ENCODE data around the gene PI4KA. TPM values are rescaled to one million over a fixed set of nuclear protein-coding genes. Genes with fewer than 3 reads are reported as not detected.
"Not testable (repeated sequence)": the region's sequence is repeated elsewhere in the genome, so short reads cannot be mapped to it uniquely, and the experiment has no call there.

The PI4KA gene
- total RNA-seq, 4 donors from 2014 or later = 62.1 to 97.2 (median 86.9) TPM

DNA sequence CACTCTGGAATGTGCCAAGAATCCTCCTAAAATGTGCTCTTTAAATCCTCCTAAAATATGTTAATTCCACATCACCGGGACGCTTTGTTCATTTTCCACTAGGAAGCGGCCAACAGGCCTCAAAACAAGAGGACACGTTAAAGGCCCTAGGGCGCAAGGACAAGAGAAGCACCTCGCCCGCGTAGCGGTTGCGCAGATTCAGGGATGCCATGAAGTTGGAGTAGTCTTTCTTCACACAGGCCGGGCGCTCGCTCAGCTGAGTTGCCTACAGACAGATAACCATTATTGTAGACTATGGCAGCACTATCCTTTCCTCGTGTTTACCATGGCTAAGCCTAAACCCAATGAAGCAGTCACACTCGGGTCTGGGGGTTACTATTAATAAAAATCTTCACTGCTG is 114.2 kb downstream of the PI4KA start:
- TF ChIP-seq, protein P1, sequence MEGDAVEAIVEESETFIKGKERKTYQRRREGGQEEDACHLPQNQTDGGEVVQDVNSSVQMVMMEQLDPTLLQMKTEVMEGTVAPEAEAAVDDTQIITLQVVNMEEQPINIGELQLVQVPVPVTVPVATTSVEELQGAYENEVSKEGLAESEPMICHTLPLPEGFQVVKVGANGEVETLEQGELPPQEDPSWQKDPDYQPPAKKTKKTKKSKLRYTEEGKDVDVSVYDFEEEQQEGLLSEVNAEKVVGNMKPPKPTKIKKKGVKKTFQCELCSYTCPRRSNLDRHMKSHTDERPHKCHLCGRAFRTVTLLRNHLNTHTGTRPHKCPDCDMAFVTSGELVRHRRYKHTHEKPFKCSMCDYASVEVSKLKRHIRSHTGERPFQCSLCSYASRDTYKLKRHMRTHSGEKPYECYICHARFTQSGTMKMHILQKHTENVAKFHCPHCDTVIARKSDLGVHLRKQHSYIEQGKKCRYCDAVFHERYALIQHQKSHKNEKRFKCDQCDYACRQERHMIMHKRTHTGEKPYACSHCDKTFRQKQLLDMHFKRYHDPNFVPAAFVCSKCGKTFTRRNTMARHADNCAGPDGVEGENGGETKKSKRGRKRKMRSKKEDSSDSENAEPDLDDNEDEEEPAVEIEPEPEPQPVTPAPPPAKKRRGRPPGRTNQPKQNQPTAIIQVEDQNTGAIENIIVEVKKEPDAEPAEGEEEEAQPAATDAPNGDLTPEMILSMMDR (IDR thresholded peaks at IDR 0.05) = no peak
- ATAC-seq (ENCODE audit: low FRiP score) (no peak), DNase-seq (ENCODE audit: low spot score) (no peak)

DNA sequence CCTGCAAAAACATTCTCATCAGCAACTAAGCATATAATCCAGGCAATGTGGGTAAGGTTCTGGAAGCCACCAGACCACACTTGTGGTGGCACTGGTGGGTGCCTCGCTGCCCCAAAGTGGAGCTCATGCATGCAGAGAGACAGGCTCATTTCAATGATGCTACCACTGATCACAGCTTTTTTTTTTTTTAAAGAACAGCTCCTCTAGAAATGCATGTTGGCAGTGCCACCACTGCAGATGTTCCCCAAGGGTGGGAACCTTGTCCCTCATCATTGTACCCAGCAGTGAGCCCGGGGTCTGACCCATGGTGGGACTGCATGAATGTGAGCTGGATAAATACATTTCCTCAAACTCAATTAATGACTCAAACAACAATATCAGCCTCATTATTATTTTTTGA is 115.8 kb downstream of the PI4KA start:
- no peak for ATAC-seq (ENCODE audit: low FRiP score)
- TF ChIP-seq, protein P1 (IDR thresholded peaks at IDR 0.05) = no peak
- no peak for DNase-seq (ENCODE audit: low spot score)

DNA sequence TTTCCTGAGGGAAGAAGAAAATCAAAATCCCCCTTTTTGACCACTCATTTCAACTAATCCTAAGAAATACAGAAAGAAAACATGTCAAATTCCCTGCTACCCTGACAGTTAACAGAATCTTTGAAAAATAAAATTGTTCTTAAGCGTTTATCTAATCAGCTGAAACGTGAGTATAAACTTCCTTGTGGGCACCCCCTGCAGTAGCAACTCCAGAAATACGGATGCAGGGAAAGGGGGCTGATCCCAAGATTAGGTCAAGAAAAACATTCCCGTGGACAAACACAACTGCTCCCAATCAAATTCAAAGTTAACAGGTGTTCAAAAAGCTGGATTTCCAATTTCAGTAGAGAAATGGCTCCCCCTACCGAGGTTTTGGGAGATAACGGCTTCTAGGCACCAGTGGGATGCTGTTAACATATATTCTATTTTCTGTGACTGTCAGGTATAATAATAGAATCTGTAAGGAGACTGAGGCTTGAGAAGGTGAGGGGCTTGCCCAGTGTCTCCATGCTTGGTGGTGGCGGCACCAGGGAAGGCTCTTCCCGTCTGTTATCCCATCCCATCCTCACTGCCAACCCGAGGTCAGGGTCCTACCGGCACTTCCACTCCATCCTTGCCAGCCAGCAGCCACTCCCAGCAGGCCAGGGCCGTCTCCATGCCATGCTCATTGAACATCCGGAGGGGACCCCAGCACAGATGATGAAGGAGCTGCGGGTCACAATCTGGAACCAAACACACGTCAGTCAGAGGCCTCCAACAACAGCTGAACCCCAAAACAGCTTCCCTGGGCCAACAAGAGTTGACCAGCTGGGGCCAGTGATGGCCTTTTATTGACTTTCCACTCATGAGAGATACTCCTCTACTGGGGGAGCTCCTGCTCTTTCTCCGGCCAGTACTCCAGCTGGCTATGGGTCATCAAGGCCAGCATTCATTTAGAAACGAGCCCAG is 116.7 kb downstream of the PI4KA start:
- TF ChIP-seq, protein P1 (IDR thresholded peaks at IDR 0.05) = peak in 1 of 3 donors; percentile 38
- no peak for DNase-seq (ENCODE audit: low spot score)
- peak; percentile 23 for ATAC-seq (ENCODE audit: low FRiP score)

DNA sequence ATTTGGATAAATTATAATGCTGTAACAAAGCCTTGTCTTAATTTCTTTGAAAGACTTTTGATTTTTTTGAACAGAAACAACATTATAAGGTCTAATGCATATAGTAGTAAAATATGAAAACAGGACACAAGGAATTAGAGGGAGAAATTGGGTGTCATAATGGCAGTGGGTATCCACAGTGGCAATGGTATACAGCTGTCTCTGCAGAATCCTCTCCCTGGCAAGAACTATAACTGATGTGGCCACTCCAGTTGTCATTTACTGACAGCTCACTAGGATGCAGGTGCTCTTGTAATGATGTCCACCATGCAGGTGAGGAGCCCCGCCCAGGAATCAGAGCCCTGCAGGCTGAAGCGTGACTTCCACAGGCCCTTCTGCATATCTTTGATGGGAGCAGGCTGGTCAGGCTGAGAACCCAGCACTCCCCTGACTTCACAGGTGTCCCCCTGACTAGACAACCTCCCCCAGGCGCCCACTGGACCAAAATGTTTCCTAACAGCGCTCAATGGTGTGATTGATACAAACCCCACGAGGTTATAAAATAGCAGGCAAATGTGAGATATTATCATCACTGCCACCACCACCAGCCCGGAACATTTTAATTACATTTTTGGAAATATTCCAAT is 117.5 kb downstream of the PI4KA start:
- DNase-seq (ENCODE audit: low spot score) (no peak), ATAC-seq (ENCODE audit: low FRiP score) (no peak)
- TF ChIP-seq, protein P1 (IDR thresholded peaks at IDR 0.05) = no peak

DNA sequence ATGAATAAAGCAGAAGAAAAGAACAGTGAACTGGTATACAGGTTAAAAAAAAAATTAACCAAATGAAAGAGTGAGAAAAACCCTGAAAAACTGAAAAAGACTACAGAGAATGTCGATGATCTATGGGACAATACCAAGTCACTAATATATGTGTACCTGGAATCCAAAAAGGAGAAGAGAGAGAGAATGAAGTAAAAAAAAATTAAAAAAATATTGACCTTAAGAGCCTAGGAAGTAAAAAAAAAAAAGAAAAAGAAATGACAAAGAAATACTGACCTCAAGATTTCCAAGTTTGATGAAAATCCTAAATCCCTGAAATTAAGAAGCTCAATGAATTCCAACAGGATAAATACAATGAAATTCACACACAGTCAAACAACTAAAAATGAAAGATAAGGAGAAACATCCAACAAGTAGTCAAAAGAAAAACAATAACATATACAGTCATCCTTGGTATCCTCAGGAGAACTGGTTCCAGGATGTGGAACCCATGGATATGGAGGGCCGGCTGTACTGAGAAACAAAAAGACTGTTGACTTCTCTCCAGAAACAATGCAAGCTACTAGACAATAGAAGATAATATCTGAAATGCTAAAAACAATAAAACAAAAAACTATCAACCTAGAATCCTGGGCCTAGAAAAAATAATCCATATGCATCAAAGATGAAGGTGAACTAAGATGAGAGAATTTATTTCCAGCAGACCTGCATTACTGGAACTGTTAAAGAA is 118.2 kb downstream of the PI4KA start:
- TF ChIP-seq, protein P1 (IDR thresholded peaks at IDR 0.05) = no peak
- ATAC-seq (ENCODE audit: low FRiP score) = no peak
- DNase-seq (ENCODE audit: low spot score) = no peak

DNA sequence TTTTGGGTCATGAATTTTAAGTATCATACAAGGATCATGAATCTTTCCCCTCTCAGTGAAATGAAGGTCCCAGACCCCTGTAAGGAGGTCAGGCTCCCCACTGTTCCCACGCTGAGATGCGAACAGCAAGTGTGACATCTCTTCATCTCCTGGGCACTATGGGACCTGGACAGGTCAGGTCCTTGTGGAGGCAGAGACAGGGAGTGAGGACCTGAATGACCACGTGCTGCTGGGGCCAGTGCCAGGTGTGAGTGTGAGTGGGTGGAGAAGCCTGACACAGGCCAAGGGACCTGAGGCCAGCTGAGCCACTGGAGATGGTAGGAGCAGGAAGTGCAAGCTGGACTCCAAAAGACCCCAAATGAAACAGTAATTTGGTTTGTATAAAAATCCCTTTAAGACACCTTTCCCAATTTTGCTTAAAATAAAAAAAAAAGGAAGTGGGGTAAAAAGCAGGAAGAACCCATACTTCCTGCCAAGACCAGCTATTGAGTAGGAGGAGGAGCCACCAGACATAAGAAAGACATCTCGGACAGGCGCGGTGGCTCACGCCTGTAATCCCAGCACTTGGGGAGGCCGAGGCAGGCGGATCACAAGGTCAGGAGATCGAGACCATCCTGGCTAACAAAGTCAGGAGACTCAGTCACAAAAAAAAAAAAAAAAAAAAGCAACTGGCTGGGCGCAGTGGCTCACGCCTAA is 120.1 kb downstream of the PI4KA start:
- no peak for ATAC-seq (ENCODE audit: low FRiP score)
- no peak for DNase-seq (ENCODE audit: low spot score)
- TF ChIP-seq, protein P1 (IDR thresholded peaks at IDR 0.05) = no peak

DNA sequence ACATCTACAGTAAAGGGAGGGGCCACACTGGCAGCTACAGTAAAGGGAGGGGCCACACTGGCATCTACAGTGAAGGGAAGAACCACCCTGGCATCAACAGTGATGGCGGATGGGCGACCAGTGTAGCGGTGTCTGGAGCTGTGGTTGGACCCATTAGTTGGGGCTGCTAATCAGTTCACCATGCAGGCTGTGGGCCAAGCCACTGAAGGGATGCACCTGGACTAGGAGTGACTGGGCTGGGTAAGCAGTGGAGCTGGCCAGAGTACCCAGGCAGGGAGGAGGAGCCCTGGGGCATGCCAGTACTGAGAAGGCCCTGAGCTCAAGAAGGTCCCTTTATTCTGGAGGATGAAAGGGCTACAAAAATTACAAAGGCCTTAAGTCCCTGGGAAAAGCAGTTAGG is 121.7 kb downstream of the PI4KA start:
- not testable (repeated sequence) for ATAC-seq (ENCODE audit: low FRiP score)

DNA sequence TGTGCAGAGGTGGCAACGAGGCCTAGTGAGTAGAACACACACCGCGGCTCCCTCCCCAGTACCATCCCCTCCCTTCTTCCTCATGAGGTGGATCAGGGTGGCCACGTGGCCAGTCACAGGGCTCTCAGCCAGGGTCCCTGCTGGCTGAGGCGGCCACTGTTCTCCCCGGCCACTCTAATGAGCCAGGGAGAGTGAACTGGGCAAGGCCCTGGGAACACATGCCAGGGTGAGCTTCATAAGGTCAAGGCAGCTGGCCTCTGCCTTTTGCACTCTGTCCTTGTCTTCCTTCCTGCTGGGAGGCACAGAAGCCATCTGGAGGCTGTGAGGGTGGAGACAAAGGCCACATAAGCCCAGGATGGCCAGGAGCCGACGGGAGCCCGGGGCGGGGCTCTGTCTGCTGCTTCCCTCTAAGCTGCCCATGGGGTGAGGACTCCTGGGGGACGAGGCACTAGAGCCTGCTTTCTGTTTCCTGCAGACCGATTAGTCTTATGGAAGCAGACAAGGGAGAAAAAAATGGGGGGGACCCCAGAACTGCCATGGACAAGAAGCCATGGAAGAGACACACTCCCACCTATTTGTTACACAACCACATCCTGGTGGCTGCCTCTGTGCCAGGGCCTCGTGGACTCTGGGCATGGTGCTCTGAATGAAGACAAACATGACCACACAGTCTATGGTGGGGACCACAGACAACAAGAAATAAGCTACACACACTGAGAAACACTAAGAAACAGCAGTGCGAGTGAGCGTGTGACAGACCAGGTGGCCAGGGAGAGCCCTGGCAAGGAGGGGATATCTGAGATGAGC is 123.1 kb downstream of the PI4KA start:
- ATAC-seq (ENCODE audit: low FRiP score); DNase-seq (ENCODE audit: low spot score): not testable (repeated sequence)

More for the DNA sequence above, 121.7 kb downstream of the PI4KA start:
- DNase-seq (ENCODE audit: low spot score) = not testable (repeated sequence)

DNA sequence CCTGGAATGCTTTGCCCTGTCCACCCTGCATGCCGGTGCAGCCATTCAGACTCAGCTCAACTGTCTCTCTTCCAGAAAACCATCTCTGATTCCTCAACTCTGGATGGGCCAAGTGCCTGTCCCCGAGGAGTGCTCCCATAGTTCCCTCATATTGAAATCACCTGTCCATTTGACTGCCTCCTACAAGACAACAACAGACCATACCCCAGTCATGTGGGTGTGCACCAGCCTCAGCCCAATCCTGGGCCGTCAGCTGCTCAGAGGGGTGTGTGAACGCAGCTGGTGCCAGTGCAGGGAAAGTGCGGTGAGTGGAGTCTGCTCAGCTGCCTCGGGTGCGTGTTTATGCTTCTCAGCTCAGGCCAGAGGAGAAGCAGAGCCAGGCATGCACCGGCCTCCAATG is 126.2 kb downstream of the PI4KA start:
- DNase-seq (ENCODE audit: low spot score); ATAC-seq (ENCODE audit: low FRiP score): not testable (repeated sequence)

All from omental fat pad (tissue), 4 donors.